Eye (tissue), 1 donor: ENCODE results near the gene FARP2.
"Not testable (repeated sequence)": the region's sequence is repeated elsewhere in the genome, so short reads cannot be mapped to it uniquely, and the experiment has no call there.

Experiments
- DNase-seq: peaks from one replicate; pipeline ENCODE4 v3.0.0-alpha.2; 2015

Gene FARP2

DNA sequence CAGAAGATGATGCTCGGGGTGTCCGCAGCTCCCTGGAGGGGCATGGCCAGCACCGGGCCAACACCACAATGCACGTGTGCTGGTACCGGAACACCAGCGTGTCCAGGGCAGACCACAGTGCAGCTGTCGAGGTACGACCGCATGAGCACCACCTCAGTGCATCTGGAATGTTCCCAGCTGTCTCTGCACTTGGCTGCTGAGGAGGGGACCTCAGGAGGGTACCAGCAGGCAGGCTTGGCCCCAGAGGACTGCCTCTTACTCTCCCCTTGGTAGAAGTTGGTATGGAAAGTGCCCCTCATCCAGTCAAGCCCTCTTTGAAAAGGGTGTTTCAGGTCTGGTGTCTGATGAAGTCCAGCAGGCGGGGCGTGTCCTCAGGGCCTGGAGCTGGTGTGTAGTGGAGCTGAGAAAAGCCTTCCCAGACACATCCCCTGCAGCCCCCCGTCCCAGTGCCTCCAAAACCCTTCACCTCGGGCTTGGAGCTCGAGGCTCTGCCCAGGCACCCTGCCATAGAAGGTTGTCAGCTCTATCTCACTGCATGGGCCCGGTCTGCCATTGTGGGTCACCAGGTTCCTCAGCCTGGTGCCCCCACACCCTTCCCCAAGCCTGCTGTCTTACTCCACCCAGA lies 135.6 kb downstream of the FARP2 start:
- DNase-seq = no peak

GRCh38 chr2:241492174-241492565 lies 136.1 kb downstream of the FARP2 start:
- DNase-seq = no peak

DNA sequence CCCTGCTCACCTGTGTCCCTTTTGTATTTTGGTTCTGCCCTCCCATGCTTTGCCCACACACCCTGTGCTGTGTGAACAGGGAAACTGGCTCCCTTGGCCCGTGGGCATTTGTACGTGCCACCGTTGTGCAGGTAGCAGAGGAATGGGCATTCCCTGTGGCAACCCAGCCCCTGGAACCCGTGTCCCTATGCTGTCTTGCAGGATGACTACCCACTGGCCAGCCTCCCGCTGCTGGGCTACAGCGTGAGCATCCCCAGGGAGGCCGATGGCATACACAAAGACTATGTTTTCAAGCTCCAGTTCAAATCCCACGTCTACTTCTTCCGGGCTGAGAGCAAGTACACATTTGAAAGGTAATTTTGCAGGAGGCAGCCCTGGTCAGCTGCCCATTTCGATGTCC lies 137.0 kb downstream of the FARP2 start:
- DNase-seq = no peak

DNA sequence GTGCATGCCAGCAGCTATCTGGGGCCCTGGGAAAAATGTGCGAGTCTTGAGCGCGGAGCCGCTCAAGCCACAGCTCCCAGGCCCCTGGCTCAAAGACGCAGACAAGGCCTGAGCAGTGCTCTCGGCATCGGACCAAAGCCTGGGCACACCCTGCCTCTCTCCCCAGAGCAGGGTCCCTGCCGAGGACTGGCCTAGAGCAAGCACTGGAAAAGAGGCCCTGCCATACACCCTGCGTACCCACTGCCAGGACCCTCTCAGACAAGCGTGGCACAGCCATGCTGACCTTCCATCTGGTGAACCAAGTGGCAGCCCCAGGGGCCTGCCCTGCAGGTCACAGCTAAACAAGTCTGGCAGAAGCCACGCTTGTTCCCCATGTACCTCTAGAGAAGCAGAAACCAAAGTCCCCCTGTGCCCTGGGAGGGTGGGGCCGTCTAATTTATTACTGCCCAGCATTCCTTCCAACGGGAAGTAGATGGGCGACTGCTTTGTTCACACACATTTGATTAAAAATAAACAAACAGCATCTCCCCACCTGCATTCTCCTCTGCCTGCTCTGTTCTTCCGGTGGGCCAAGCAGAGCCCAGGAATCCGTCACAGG lies 138.3 kb downstream of the FARP2 start:
- DNase-seq = no peak

- no peak for DNase-seq
Observed at GRCh38 chr2:241495172-241496002, 139.3 kb downstream of the FARP2 start.

- no peak for DNase-seq
Observed at GRCh38 chr2:241496003-241496707, 140.1 kb downstream of the FARP2 start.

DNA sequence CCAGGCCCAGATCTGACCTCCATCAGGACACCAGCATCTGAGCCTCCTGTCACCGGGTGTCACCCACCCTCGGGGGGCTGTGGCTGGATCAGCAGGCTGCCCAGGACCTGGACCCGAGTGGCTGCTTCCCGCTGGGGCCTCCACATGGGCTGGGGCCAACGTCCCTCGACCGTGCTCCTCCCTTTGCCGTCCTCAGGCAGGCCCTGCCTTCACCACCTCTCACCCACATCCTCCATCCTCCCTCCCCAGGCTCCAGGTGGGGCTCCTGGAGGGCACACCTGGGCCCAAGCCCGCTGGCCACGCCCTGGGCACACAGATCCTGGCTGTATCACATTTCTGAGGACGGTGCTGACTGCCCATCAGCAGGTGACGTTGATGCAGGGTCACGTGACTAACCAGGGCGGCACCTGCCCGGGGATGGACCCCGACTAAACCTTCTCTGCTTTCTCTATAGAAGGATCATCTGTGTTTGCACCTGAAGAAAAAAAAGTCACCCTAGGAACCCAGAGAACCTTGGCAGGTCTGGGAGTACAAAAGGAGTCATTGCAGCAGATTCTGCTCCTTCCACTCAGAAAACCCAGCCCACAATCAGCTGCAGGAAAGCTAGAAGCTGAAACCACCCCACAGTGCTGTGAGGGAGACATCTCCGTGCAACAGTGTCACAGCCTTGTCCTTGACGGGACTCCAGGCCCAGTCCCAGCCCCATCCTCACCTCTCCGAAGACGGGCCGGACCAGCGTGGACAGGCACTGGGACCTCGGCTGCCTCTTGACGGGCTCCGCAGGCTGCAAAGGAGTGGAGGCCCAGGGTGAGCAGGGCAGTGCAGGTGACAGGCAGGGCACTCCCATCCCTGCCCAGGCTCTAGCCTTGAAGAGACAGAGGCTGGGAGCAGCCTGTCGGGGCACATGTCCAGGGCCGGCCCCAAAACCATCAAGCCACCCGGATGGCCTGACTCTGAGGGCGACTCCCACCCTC lies 141.1 kb downstream of the FARP2 start:
- no peak for DNase-seq

DNA sequence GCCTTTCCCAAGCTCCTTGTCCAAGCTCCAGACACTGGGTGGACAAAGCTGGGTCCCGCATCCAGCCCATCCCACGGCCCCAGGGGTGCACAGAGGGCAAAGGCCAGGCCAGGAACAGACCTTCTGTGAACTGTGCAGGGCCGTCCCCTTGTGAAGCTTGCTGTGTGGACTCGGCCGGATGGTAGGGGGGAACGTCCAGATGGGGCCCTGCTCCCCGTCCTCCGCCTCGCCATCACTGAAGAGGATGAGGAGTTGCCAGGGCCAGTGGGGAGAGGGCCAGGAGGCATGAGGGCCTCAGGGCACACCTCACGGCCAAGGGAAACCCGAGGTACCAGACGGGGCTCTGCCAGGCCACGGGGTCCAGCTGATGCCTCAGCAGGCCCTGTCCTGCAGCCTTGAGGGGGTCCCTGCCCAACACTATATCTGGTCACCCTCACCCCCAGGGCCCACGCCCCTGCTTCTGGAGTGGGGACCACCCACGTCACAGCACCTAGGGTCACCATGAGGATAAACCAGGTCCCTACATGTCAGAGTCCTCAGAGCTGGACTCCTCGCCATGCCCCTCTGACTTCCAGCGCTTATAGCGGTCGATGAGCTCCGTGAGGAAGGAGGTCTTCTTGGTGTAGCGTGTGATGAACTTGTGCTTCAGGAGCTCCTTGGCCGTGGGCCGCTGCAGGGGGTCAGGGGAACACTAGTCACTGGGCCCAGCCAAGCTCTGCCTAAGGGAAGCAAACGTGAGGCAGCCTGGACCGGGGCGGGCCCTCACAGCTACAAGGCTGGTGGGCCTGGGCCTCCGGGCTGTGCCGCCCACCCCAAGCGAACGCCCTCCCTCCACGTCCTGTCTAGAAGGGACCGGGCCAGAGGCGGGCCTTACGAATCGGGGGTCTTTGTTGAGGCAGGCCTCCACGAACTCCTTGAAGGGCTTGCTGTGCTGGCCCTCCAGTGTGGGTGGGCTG lies 142.3 kb downstream of the FARP2 start:
- DNase-seq = no peak

DNA sequence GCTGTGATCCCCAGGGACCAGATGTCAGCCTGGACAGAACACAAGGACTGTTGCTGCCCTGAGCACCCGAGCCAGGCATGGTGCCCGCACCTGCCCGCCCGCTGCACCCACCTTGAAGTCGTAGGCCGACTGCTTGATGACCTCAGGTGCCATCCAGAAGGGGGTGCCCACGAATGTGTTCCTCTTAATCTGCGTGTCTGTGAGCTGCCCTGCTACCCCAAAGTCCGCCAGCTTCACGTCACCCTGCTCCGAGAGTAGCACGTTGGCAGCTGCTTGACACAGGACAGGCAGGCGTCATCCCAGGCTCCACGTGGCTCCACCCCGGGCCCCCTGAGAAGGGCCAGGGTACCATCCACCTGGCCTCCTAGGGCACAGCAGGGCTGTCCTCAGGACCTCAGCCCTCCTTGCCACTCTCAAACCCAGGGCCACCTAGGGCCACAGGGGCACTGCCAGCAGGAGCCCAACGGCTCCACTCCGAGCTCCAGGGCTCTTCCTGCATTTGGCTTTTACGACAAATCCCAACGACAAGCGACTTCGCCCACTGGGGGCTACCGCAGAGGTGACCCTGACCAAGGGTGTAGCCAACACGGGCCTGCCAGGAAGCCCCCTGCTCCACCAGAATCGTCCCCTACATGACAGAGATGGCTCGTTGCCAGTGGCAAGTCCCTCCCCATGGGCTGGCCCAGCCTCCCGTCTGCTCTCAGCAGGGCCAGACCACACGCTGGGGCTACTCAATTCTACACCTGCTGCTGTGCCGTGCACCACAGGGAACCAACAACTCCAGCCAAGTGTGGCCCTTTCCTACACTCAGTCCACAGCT lies 143.3 kb downstream of the FARP2 start:
- no peak for DNase-seq

DNA sequence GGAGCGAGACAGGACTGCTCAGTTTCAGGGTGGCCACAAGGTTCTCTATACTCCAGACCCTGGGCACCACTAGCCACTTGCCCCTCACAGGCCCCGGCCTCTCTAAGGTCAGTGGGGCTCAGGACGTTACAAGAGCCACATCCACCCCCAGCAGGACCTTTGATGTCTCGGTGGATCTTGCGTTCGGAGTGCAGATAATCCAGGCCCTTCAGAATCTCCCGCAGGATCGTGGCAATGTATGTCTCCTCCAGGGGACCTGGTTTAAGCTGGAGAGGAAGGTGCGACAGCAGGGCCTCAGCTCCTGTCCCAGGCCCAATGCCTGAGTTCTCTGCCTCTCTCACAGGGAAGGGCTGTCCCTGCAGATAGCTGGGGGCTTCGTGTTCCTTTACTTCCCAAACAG lies 143.9 kb downstream of the FARP2 start:
- DNase-seq = no peak

DNA sequence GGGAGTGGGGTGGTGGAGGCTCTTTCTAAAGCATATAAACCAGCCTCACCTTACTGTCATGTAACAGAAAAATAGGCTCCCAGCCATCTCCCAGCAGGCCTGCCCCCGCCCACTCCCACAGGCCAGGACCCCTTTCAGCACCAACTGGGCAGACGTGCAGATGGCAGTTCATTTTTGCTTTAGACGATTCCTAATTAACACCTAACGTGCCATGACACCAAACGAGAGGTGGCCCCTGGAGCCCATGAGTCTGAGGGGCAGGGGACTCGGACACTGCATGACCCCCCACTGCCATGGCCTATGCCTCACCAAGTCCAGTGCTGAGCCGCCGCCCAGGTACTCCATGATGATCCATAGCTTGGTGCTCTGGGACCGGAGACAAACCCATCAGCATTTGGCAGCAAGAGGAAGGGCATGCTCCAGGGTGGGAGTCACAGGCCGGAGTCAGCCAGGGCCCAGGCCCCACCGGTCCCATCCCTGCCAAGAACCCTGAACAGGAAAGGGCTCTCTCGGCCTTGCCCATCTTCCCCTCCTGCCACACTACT lies 144.4 kb downstream of the FARP2 start:
- no peak for DNase-seq

DNA sequence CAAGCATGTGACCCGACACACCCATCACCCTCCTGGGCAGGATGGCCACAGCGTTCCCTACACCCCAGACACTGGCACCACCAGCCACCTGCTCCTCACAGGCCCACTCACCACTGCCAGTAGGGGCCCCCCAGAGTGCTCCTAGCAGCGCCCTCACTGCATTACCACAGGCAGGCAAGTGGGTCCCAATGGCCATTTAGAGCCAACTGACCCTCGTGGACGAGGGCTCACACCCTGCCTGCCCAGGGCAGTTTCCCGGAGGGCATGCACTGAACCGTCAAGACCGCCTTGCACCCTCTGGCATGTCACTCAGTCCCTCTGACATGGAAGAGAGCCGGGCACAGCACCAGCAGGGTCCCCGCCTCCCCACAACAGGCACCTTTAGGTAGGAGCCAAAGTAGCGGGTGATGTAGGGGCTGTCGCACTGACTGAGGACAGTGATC lies 145.0 kb downstream of the FARP2 start:
- DNase-seq = no peak

DNA sequence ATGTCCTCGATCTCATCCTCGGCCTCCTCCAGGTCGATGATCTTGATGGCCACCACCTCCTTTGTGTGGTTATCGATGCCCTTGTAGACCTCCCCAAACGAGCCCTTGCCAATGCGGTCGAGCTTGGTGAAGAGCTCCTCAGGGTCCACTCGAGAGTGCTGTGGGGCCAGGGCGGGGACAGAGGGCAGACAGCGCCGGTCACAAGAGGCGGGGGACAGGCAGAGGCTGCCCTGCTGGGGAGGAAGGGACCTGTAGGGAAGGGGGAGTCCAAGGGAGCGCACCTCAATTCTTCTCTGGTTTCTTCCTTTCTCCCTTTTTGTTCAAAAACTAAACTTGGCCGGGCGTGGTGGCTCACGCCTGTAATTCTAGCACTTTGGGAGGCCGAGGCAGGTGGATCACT lies 145.5 kb downstream of the FARP2 start:
- DNase-seq = no peak

- no peak for DNase-seq
Observed at GRCh38 chr2:241502281-241502680, 146.2 kb downstream of the FARP2 start.

DNA sequence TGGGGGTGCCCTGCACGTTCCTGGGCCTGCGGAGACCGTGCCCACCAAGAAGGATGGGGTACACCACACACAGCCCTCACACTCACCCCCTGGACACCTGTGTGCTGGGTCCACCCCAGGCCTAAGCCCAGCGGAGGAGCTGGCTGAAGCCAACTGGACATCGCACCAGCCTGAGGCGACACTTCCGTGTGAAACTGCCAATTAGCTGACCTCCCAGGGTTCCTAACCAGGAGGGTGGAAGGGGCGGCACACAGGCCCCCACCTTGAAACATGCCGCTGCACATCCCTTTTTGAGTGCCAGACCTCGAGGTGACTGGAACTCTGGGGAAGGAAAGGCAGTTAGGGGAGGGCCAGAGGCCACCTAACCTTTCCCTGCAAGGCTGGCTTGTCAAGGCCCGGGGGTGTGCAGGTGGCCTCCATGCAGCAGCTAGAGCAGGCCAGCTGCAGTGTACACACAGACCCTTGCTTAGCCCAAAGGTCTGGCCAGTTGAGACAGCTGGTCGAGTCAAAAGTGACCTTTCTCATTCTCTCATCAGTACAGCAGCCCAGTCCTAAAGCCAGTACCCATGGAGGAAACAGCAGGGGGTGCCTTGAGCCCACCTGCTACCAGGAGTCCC lies 147.8 kb downstream of the FARP2 start:
- DNase-seq = no peak

GRCh38 chr2:241505086-241505780 lies 149.1 kb downstream of the FARP2 start:
- DNase-seq = no peak

DNA sequence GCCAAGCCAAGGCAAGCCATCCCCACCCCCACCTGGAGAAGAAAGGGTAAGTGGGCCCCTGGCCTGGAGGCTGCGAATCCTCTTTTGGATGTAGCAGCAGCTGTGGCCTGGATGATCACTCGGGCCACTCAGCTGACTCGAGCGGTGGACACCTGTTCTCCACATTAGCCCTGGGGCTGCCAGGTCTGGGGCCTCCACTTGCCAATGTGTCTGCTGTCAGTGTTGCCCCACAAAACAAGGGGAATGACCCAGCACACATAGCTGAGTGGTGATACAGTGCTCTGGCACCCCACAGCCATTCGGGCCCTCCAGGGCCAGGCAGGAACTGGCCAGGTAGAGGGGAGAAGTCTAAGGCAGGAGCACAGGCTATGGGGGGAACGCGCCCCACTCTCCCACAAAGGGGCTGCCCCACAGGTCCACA lies 149.7 kb downstream of the FARP2 start:
- DNase-seq = peak; percentile 47

DNA sequence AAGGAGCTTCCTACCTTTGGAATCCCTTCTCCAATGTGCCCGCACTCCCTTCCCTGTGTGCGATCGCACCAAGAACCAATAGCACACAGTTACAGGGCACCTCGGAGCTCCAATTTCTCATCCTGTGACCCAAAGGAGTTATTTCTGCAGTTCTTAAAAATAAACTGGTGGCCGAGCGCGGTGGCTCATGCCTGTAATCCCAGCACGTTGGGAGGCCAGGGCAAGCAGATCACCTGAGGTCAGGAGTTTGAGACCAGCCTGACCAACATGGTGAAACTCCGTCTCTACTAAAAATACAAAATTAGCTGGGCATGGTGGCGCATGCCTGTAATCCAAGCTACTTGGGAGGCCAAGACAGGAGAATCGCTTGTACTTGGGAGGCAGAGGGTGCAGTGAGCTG lies 150.2 kb downstream of the FARP2 start:
- not testable (repeated sequence) for DNase-seq
